Measurements from ENCODE around the gene MORN1.

Gene MORN1

DNA sequence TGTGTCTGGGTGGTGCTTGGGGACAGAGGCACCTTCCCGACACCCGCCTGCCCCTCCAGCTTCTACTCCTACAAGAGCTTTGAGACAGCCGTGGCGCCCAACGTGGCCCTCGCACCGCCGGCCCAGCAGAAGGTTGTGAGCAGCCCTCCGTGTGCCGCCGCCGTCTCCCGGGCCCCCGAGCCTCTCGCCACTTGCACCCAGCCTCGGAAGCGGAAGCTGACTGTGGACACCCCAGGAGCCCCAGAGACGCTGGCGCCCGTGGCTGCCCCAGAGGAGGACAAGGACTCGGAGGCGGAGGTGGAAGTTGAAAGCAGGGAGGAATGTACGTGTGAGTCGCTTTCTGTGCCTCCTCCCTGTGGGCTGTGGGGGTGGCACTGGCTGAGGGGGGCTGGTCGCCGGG lies 87.6 kb downstream of the MORN1 start:
- Histone ChIP-seq H3K4me3 (ENCODE audit: low read depth in 1 of 2, low read length in 1 of 2) (no peak overlapping the region), H3K9me3 (no peaks in the 10 kb centered on the region), H3K27ac (no peak overlapping the region), H3K36me3 (peaks cover 61% of the 10 kb centered on the region), H3K27me3 (peaks cover 37% of the 10 kb centered on the region), H3K4me1 (ENCODE audit: control insufficient read depth in 1 of 2, insufficient read depth in 1 of 2, low read depth in 1 of 2, low read length in 1 of 2) (peaks cover 9 to 18% of the 10 kb centered on the region in 2 experiments)
- TF ChIP-seq, protein P1, sequence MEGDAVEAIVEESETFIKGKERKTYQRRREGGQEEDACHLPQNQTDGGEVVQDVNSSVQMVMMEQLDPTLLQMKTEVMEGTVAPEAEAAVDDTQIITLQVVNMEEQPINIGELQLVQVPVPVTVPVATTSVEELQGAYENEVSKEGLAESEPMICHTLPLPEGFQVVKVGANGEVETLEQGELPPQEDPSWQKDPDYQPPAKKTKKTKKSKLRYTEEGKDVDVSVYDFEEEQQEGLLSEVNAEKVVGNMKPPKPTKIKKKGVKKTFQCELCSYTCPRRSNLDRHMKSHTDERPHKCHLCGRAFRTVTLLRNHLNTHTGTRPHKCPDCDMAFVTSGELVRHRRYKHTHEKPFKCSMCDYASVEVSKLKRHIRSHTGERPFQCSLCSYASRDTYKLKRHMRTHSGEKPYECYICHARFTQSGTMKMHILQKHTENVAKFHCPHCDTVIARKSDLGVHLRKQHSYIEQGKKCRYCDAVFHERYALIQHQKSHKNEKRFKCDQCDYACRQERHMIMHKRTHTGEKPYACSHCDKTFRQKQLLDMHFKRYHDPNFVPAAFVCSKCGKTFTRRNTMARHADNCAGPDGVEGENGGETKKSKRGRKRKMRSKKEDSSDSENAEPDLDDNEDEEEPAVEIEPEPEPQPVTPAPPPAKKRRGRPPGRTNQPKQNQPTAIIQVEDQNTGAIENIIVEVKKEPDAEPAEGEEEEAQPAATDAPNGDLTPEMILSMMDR (IDR thresholded peaks at IDR 0.05), result no peak

GRCh38 chr1:2303016-2303775 lies 88.2 kb downstream of the MORN1 start:
- H3K27ac ChIP-seq, result no peak overlapping the region
- no peak overlapping the region for H3K4me3 ChIP-seq (ENCODE audit: low read depth in 1 of 2, low read length in 1 of 2)
- H3K9me3 ChIP-seq, result no peaks in the 10 kb centered on the region
- peaks cover 43% of the 10 kb centered on the region for H3K27me3 ChIP-seq
- H3K4me1 ChIP-seq (ENCODE audit: control insufficient read depth in 1 of 2, insufficient read depth in 1 of 2, low read depth in 1 of 2, low read length in 1 of 2), result peaks cover 9 to 18% of the 10 kb centered on the region in 2 experiments
- TF ChIP-seq, protein P1 (IDR thresholded peaks at IDR 0.05), result no peak
- H3K36me3 ChIP-seq, result peaks cover 56% of the 10 kb centered on the region

- H3K27ac ChIP-seq, result no peak overlapping the region
- H3K36me3 ChIP-seq, result peaks cover 48% of the 10 kb centered on the region
- TF ChIP-seq, protein P1 (IDR thresholded peaks at IDR 0.05), result no peak
- H3K4me1 ChIP-seq (ENCODE audit: control insufficient read depth in 1 of 2, insufficient read depth in 1 of 2, low read depth in 1 of 2, low read length in 1 of 2), result peaks cover 9 to 18% of the 10 kb centered on the region in 2 experiments
- H3K4me3 ChIP-seq (ENCODE audit: low read depth in 1 of 2, low read length in 1 of 2), result no peak overlapping the region
- H3K27me3 ChIP-seq, result peaks cover 49% of the 10 kb centered on the region
- no peaks in the 10 kb centered on the region for H3K9me3 ChIP-seq
These were observed 88.9 kb downstream of the MORN1 start for GRCh38 chr1:2302292-2302925.

GRCh38 chr1:2301607-2302291 lies 89.6 kb downstream of the MORN1 start:
- Histone ChIP-seq H3K36me3 (peaks cover 41% of the 10 kb centered on the region), H3K27ac (no peak overlapping the region), H3K9me3 (no peaks in the 10 kb centered on the region), H3K4me1 (ENCODE audit: control insufficient read depth in 1 of 2, insufficient read depth in 1 of 2, low read depth in 1 of 2, low read length in 1 of 2) (peaks cover 9 to 18% of the 10 kb centered on the region in 2 experiments), H3K4me3 (ENCODE audit: low read depth in 1 of 2, low read length in 1 of 2) (no peak overlapping the region), H3K27me3 (peaks cover 55% of the 10 kb centered on the region)
- TF ChIP-seq, protein P1 (IDR thresholded peaks at IDR 0.05), result no peak

- Histone ChIP-seq H3K9me3 (no peaks in the 10 kb centered on the region), H3K4me1 (ENCODE audit: control insufficient read depth in 1 of 2, insufficient read depth in 1 of 2, low read depth in 1 of 2, low read length in 1 of 2) (peaks cover 9 to 18% of the 10 kb centered on the region in 2 experiments), H3K4me3 (ENCODE audit: low read depth in 1 of 2, low read length in 1 of 2) (peak overlapping the region in 1 of 2 experiments; percentile 17), H3K36me3 (peaks cover 34% of the 10 kb centered on the region), H3K27me3 (peaks cover 62% of the 10 kb centered on the region), H3K27ac (no peak overlapping the region)
- TF ChIP-seq, protein P1 (IDR thresholded peaks at IDR 0.05), result no peak
These were observed 90.3 kb downstream of the MORN1 start for GRCh38 chr1:2300851-2301606.
